ENCODE results near the gene ZNF592. TPM values are rescaled to one million over a fixed set of nuclear protein-coding genes. Genes with fewer than 3 reads are reported as not detected.
A peak's percentile ranks its signal among the peaks of the same experiment; 100 is the strongest.

ZNF592 gene
- total and polyA plus RNA-seq, 2 donors = 10.2 to 12.7 TPM

DNA sequence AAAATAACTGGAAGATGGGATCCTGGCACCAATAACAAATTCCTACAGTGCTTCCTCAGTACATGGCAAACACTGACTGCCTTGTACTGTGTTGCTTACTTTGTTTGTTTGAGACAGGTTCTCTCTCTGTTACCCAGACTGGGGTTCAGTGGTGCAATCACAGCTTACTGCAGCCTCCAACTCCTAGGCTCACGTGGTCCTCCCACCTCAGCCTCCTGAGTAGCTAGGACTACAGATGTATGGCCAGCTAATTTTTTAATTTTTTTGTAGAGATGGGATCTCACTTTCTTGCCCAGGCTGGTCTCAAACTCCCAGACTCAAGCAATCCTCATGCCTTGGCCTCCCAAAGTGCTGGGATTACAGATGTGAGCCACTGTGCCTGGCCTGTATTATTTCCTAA, 65.0 kb downstream of the ZNF592 start:
- no peaks in the 10 kb centered on the region for H3K36me3 ChIP-seq (ENCODE audit: insufficient read depth)
- no peak overlapping the region for H3K4me3 ChIP-seq (ENCODE audit: low read depth, low read length)
- no peaks in the 10 kb centered on the region for H3K4me1 ChIP-seq (ENCODE audit: insufficient read depth)
- 100% methylated on average over 1 of the region's 1 CpG for WGBS
- no peak for DNase-seq (ENCODE audit: extremely low spot score)
- no peak overlapping the region for H3K27ac ChIP-seq (ENCODE audit: low read depth)

DNA sequence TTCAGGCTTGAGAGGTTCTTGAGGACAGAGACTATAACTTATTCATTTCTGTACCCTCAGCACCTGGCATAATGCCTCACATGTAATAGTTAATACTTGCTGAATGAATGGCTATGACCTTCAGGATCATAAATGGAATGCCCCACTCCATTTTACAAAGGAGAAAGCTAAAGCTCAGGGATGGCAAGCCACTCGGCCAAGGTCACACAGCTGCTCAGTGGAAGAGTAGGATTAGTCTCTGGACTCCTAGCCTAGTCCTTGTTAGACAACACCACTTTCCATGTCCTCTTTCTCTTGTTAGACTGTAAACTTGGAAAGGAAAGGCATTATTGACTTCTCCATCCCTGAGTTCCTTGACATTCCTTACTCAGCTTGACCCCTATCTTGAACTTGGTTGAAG, 65.5 kb downstream of the ZNF592 start:
- no peaks in the 10 kb centered on the region for H3K36me3 ChIP-seq (ENCODE audit: insufficient read depth)
- H3K27ac ChIP-seq (ENCODE audit: low read depth) = no peak overlapping the region
- 89% methylated on average over 1 of the region's 1 CpG for WGBS
- H3K4me3 ChIP-seq (ENCODE audit: low read depth, low read length) = no peak overlapping the region
- no peak for DNase-seq (ENCODE audit: extremely low spot score)
- H3K4me1 ChIP-seq (ENCODE audit: insufficient read depth) = no peaks in the 10 kb centered on the region

DNA sequence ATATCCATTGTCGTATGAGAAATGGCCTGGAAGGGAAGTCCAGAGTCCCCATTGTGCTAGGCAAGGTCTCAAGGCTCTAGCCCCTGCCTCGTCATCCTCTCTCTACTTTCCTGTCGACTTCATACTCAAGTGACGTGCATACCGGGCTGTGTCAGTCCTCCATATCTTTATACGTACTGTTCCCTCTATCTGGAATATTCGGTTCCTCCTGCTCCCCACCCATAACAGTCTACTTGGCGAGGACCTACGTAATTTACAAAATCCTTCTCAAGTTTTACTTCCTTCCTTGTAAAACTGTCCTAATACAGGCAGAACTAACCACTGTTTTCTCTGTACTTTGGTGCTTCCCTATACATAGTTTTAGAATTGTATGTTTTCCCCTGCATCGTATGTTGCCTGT, 66.5 kb downstream of the ZNF592 start:
- no peak for DNase-seq (ENCODE audit: extremely low spot score)
- no peak overlapping the region for H3K27ac ChIP-seq (ENCODE audit: low read depth)
- no peaks in the 10 kb centered on the region for H3K4me1 ChIP-seq (ENCODE audit: insufficient read depth)
- H3K4me3 ChIP-seq (ENCODE audit: low read depth, low read length) = no peak overlapping the region
- no peaks in the 10 kb centered on the region for H3K36me3 ChIP-seq (ENCODE audit: insufficient read depth)
- WGBS = 81% methylated on average over 10 of the region's 10 CpGs

DNA sequence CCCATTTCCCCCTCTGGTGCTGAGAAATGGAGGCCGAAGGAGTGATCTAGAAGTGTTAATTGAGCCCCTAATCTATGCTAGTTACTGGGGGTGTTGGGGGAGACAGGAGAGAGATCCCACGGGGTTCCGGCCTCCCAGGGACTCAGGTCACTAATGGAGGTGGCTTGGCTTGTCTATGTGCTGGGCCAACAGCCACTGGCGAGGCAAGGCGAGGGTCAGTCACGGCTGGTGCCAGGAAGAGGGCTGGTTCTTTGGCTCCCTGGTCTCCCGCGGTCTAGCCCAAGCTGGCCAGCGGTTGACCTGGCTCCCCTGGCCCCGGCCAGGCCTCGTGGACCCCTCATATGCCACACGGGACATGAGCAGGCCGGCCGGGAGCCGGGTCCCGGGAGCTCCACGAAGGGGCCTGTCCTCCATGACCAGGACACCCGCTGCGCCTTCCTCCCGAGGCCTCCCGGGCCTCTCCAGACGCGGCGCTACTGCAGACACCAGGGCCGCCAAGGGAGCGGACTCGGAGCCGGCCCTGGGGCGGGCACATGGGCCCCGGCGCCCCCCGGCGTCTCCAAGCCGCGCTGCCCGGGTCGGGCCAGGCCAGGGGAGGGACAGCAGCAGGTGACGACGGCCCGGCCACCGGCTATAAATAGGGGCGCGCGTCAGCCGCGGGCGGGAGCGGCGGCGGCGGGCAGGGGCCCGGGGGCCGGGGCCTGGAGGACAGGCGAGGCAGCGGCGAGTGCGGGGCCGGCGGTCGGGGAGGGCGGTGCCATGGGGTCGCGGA, 68.5 kb downstream of the ZNF592 start, which contains the start of gene ALPK3:
Gene ALPK3 (plus strand): TSS at position 663 of the 772 bp plus-strand sequence. CDS start 97 bp downstream, at position 760.
- Histone ChIP-seq H3K36me3 (ENCODE audit: insufficient read depth) (no peaks in the 10 kb centered on the region), H3K4me3 (ENCODE audit: low read depth, low read length) (peak within 1 kb of the TSS; percentile 17), H3K27ac (ENCODE audit: low read depth) (no peak within 1 kb of the TSS), H3K4me1 (ENCODE audit: insufficient read depth) (no peaks in the 10 kb centered on the region)
- 25% methylated on average over 63 of the region's 63 CpGs for WGBS
- no peak for DNase-seq (ENCODE audit: extremely low spot score)

DNA sequence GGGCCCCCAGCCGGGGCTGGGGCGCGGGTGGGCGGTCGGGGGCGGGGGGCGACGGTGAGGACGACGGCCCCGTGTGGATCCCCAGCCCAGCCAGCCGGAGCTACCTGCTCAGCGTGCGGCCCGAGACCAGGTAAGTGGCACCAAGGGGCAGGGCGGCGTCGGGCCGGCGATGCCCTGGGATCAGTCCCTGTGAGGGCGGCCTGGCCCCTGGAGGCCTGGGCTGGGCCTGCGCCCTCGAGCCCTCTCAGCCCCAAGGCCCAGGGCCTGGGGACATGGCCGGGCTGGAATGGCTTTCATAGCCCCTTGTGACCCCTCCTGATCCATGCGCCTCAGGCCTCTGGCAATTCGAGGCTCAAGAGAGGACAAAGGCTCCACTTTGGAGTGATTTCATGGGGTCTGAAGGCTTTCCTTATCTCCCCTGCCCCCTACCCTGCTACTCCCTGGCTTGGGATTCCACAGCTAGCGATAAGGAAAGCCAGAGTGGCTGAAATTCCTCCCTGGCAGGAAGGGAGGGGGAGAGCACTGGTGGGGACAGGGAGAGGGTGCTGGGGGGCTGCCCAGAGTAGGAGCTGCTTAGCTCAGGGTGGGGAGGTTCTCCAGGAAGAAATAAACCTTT, 69.2 kb downstream of the ZNF592 start:
- Histone ChIP-seq H3K27ac (ENCODE audit: low read depth) (no peak overlapping the region), H3K4me1 (ENCODE audit: insufficient read depth) (no peaks in the 10 kb centered on the region), H3K4me3 (ENCODE audit: low read depth, low read length) (peak overlapping the region; percentile 17), H3K36me3 (ENCODE audit: insufficient read depth) (no peaks in the 10 kb centered on the region)
- 27% methylated on average over 27 of the region's 27 CpGs for WGBS
- DNase-seq (ENCODE audit: extremely low spot score) = no peak

DNA sequence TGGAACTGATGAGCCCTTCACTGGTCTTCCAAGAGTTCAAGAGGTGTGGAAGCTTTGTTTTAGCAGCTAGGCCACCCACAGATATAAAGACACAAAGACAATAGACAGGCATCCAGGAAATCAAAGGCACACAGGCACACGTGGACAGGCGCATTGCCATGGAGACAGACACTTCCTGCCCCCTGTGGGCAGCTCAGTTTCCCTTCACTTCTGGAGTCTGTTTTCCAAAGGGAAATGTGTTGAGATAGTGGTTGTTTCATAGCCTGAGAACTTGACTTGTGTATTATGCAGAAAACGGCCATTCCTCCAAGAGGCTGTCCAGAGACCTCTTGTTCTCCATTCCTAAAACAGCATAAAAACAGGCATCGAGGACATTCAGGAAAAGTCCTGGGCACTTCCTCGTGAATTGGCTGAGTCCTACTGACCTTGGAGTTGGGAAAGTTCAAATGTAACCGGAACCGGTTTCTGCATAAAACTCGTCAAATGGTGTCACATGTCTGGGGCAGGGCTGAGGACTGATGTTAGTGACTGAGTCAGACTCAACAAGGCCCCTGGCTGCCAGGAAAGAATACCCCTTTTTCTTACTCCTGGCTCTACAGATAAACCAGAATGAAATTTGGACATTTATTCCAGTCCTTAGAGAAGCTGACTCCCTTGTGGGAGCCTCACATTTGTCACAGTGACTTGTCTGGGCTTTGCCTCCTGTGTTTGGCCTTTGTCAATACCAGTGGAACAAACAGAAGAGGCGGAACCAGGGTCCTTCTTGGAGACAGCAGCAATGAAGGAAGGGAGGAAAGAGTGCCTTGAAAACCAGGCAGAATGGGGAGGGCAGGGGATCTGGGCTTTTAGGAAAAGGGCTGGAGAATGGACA, 70.1 kb downstream of the ZNF592 start:
- no peak overlapping the region for H3K27ac ChIP-seq (ENCODE audit: low read depth)
- WGBS = 58% methylated on average over 9 of the region's 9 CpGs
- H3K4me3 ChIP-seq (ENCODE audit: low read depth, low read length) = no peak overlapping the region
- no peak for DNase-seq (ENCODE audit: extremely low spot score)
- H3K4me1 ChIP-seq (ENCODE audit: insufficient read depth) = no peaks in the 10 kb centered on the region
- H3K36me3 ChIP-seq (ENCODE audit: insufficient read depth) = no peaks in the 10 kb centered on the region

DNA sequence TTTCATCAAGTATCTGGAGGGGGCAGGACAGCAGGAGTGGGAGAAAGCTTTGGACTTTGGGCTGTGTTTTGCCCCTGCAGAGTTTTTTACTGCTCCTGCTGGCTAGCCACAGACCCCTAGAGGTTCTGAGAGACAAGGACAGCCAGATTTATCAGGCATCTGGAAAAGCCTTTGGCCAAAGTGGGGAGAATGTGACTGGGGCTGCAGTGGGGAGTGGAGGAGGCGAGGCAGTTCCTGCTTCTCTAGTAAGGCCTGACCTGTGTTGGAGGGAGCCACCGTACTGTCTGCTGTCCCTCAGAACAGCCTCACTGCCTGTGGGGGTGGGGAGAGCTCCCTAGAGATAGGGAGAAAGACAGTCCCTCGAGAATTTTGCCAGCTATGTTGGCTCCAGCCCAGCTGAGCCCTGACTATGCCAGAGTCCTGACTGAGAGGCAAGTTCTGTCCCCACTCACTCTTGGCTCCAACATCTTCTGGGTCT, 70.9 kb downstream of the ZNF592 start:
- DNase-seq (ENCODE audit: extremely low spot score) = no peak
- Histone ChIP-seq H3K27ac (ENCODE audit: low read depth) (no peak overlapping the region), H3K36me3 (ENCODE audit: insufficient read depth) (no peaks in the 10 kb centered on the region), H3K4me1 (ENCODE audit: insufficient read depth) (no peaks in the 10 kb centered on the region), H3K4me3 (ENCODE audit: low read depth, low read length) (no peak overlapping the region)
- WGBS = 51% methylated on average over 3 of the region's 3 CpGs

DNA sequence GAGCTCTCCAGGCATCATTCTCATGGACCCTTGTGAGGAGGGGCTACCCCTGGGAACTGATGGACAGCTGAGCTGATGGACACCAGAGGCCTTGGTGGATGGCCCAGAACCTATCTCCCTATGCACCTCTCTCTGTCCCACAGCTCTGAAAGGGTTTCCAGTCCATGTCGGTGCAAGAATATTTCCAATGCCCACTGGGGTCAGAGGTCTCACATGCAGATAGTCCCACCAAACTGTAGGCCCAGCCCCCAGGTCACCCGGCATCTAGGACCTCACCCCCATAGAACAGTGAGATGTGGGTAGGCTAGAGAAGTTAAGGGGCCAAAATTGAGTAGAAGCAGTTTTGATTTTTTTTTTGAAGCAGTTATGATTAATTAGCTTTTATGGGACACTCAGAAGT, 71.4 kb downstream of the ZNF592 start:
- DNase-seq (ENCODE audit: extremely low spot score) = no peak
- Histone ChIP-seq H3K4me3 (ENCODE audit: low read depth, low read length) (no peak overlapping the region), H3K27ac (ENCODE audit: low read depth) (no peak overlapping the region), H3K4me1 (ENCODE audit: insufficient read depth) (no peaks in the 10 kb centered on the region), H3K36me3 (ENCODE audit: insufficient read depth) (no peaks in the 10 kb centered on the region)
- WGBS = 94% methylated on average over 2 of the region's 2 CpGs

DNA sequence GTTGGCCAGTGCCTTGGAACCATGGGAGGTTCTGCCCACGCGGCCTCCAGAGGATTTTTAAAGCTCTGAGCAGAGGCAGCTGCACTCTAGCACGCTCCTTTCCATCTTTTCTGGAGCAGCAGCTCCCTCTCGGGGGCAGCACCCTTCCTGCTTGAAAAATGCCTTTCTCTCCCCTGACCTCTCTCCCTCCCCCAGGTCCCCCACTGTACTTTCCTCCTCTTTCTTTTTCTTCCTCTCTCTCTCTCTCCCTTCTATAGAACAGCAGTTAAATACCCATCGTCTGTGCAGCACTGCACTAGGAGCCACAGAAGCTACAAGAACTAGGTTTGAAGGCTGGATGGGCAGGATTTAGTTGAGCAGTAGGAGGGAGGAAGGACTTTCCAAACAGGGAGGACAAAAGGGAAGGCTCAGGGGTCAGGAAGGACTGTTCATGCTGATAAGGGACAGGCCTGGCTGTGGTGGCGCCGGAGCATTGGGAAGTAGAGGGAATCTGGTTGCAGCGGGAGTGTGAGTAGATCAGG, 73.2 kb downstream of the ZNF592 start:
- no peak overlapping the region for H3K4me3 ChIP-seq (ENCODE audit: low read depth, low read length)
- 63% methylated on average over 8 of the region's 8 CpGs for WGBS
- no peak overlapping the region for H3K27ac ChIP-seq (ENCODE audit: low read depth)
- DNase-seq (ENCODE audit: extremely low spot score) = no peak
- H3K36me3 ChIP-seq (ENCODE audit: insufficient read depth) = no peaks in the 10 kb centered on the region
- no peaks in the 10 kb centered on the region for H3K4me1 ChIP-seq (ENCODE audit: insufficient read depth)

DNA sequence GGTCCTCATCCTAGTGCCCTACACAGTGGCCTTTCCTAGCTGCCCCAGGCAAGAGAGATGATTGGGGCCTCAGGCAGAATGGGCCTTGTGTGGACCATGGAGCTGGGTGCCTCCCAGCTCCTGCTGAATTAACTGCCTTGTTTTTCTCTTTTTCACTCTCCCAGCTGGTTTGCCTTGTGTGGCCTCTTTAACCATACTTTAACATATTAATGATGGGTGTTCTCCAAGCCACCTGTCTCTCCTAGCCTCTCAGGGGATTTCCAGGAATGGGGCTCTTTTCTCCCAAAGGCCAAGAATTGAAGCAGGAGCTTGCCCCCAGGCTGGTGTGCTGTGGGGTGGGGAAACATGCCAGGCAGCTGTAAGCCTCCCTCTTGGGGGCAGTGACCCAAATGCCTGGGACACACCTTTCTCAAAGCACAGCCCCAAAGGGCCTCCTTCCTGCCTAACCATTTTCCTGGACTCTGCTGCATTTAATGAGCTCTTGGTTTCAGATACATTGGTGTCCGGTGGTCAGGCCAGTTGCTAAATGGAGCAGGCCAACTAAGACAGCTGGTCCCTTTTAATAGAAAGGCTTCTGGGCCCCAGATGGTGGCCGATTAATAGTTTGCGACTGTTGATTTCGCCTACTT, 74.4 kb downstream of the ZNF592 start:
- no peak for DNase-seq (ENCODE audit: extremely low spot score)
- no peaks in the 10 kb centered on the region for H3K36me3 ChIP-seq (ENCODE audit: insufficient read depth)
- no peak overlapping the region for H3K4me3 ChIP-seq (ENCODE audit: low read depth, low read length)
- no peak overlapping the region for H3K27ac ChIP-seq (ENCODE audit: low read depth)
- 57% methylated on average over 4 of the region's 4 CpGs for WGBS
- no peaks in the 10 kb centered on the region for H3K4me1 ChIP-seq (ENCODE audit: insufficient read depth)

DNA sequence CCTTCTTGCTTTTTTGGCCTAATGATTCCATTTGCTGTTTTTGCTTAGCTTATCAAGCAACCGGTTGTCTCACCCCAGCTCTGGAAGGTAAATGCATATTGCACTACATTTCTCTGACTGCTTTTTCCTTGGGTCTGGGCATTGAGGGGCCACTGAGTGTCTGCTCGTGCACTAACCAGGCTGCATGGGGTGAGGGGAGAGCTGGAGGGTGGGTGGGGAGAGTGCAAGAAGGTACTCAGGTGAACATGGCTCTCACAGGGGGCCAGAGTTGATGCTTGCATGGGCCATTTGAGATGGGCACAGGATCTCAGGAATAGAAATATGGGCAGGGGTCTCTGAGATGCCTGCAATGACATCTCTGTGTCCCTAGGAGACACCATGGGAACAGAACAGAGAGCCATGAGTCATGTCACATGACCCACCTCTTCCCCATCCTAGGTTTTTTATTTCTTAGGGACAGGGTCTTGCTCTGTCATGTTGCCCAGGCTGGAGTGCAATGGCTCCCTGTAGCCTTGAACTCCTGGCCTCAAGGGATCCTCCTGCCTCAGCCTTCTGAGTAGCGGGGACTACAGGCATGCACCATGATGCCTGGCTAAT, 75.0 kb downstream of the ZNF592 start:
- no peak for DNase-seq (ENCODE audit: extremely low spot score)
- Histone ChIP-seq H3K36me3 (ENCODE audit: insufficient read depth) (no peaks in the 10 kb centered on the region), H3K4me3 (ENCODE audit: low read depth, low read length) (no peak overlapping the region), H3K27ac (ENCODE audit: low read depth) (no peak overlapping the region), H3K4me1 (ENCODE audit: insufficient read depth) (no peaks in the 10 kb centered on the region)
- 77% methylated on average over 3 of the region's 3 CpGs for WGBS

DNA sequence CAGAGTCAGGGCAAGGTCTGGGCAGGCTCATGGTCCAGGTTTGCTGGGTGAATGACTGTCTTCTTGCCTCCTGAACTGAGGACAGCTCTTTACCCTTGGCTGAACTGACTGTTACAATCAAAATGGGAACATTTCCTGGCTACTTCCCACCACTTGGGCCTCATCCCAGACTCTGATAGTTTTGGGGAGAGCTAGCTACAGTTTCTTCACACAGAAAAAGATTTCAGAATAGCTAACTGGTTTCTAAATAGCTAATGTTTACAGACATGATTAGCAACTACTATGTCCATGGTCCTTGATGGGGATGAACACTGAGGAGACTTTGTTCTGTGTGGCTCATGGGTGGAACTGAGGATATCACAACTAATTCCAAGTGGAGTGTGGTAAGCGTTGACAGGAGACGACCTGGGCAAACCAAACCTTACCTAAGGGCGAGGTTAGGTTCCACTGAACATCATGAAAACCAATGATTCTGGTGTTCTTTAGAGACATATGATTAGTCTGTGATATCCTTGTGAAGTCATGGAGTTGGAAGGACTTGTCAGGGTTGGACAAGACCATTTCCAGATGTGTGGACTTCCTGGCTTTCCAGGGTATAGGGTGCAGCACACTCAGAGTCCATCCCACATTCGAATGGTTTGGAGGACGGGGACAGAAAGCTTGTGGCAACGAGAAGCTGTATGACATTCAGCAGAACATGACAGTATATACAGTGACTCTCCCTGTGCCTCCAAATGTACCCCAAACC, 76.0 kb downstream of the ZNF592 start:
- Histone ChIP-seq H3K4me1 (ENCODE audit: insufficient read depth) (no peaks in the 10 kb centered on the region), H3K4me3 (ENCODE audit: low read depth, low read length) (no peak overlapping the region), H3K27ac (ENCODE audit: low read depth) (no peak overlapping the region), H3K36me3 (ENCODE audit: insufficient read depth) (no peaks in the 10 kb centered on the region)
- peak; percentile 73 for DNase-seq (ENCODE audit: extremely low spot score)
- WGBS = 81% methylated on average over 6 of the region's 6 CpGs
